ENCODE data around the gene HSF5.
A peak's percentile ranks its signal among the peaks of the same experiment; 100 is the strongest.

HSF5 gene

GRCh38 chr17:58480090-58480489 is 8.1 kb downstream of the HSF5 start:
- no peak for FAIRE-seq

DNA sequence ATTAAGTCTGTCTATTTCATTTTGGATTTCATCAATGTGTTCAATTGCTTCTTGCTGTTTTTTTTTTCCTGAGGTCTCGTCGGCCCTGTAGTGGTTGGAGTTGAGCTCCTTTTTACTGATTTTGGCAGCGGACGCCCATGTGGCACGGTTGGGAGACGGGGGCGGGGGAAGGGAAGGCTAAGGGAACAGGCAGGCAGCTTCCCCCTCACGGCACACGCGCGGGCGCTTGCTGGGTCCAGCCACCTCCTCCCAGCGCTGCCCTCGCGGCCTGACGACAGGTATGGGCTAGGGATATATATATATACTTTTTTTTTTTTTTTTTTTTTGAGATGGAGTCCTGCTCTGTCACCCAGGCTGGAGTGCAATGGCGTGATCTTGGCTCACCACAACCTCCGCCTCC is 11.4 kb downstream of the HSF5 start:
- FAIRE-seq: no peak

DNA sequence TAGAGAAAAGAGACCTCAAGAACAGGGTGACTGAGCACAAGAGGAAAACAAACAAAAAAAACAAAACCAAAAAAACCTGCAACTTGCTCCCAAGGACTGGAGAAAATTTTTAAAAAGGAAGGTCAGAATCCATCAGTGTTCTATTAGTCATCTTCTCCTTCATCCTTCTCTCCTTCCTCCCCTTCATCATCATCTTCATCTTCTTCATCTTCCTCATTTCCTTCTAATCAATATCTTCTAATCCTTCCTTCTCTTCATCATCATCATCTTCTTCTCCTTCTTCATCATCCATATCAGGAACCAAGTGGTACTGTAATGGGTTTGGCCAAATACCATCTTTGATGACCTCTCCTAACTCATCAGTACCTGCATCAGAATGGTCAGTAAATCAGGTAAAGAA is 12.2 kb downstream of the HSF5 start:
- no peak for FAIRE-seq

DNA sequence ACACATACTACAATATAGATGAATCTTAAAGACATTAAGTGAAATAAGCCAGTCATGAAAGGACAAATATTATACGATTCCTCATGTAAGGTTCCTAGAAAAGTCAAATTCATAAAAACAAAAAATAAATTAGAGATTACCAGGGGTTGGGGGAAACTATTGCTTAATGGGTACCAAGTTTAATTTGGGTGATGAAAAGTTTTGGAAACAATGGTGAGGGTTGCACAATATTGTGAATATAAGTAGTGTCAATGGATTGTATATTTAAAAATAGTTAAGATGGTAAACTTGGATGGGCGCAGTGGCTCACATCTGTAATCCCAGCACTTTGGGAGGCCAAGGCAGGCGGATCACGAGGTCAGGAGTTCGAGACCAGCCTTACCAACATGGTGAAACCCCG is 17.9 kb downstream of the HSF5 start:
- FAIRE-seq: no peak

- no peak for FAIRE-seq
Observed at GRCh38 chr17:58468944-58469343, 19.3 kb downstream of the HSF5 start.

- no peak for FAIRE-seq
Observed at GRCh38 chr17:58455491-58455890, 32.7 kb downstream of the HSF5 start.

DNA sequence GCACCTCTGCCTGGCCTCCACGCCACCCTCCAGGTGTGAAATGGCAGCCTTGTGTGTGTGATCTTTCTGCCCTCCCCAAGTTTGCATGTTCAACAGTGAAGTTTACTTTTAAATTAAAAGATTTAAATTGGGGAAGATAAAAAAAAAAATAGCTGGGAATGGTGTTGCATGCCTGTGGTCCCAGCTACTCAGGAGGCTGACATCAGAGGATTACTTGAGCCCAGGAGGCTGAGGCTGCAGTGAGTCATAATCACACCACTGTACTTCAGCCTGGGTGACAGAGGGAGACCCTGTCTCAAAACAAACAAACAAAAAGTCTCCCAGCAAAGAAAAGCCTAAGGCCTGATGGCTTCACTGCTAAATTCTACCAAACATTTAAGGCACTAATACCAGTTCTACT is 35.5 kb downstream of the HSF5 start:
- no peak for FAIRE-seq

- FAIRE-seq: no peak
Observed at GRCh38 chr17:58447039-58447975, 40.9 kb downstream of the HSF5 start.

DNA sequence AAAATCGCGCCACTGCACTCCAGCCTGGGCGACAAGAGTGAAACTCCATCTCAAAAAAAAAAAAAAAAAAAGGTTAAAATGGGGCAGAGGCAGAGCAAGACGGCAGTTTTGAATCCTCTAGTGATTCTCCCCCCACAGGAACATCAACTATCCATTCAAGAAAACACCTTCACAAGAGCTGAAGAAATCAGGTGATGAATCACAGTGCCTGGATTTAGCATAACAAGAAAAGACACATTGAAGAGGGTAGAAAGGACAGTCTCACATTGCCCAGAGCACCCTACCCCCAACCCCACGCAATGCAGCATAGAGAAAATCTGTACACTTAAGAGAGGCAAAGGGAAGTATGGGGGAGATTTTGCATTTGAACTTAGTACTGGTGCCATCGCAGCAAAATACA is 42.1 kb downstream of the HSF5 start:
- FAIRE-seq: no peak

- FAIRE-seq: no peak
Observed at GRCh38 chr17:58436805-58437239, 51.4 kb downstream of the HSF5 start.

DNA sequence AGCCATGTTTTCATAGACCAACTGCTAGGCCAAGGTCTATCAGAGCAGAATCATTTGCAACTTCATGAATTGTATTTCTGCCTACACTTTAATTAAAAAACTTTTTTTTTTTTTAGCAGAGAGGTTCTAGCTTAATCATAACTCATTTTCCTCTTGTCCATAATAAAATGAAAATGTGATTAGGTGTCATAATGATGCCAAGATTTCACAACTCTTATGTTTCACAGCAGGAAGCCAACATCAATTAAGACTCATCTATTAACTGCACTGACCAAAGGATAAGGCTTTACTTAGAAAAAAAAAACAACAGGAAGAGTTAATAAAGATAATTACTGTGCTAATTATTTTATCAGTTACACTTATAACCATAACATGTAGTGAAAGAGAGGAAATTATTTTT is 52.0 kb downstream of the HSF5 start:
- FAIRE-seq: no peak

GRCh38 chr17:58432806-58433573 is 55.2 kb downstream of the HSF5 start:
- FAIRE-seq: no peak

DNA sequence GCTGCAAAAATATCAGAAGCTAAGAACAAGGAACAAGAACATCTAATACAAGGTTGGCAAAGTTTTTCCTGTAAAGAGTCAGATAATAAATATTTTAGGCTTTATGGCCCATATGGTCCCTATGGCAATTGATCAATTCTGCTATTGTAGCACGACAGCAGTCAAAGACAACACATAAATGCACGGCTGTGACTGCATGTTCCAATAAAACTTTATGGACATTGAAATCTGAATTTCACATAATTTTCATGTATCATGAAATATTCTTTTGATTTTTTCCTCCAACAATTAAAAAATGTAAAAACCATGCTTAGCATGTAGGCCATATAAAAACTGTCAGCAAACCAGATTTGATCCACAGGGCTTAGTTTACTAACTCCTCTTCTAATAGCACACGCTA is 60.4 kb downstream of the HSF5 start:
- FAIRE-seq: no peak

GRCh38 chr17:58421711-58422110 is 66.5 kb downstream of the HSF5 start:
- FAIRE-seq: no peak

DNA sequence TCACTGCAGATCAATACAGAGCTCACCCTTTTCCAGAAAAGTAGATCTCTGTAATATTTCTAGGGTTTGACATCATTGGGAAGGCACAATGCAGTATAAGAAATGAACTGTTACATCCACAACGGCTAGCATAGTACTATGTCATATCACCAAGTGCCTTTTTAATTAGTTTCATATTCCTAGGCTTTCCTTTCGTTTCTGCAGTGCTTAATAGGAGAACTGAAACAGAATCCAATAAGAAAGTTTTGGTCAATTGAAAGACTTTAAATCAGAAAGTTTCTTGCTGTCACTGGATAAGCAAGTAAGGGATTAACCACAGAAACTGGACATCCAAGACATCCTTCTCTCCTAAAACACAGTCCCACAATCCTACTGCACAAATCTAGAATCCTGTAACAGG is 67.4 kb downstream of the HSF5 start:
- no peak for FAIRE-seq

DNA sequence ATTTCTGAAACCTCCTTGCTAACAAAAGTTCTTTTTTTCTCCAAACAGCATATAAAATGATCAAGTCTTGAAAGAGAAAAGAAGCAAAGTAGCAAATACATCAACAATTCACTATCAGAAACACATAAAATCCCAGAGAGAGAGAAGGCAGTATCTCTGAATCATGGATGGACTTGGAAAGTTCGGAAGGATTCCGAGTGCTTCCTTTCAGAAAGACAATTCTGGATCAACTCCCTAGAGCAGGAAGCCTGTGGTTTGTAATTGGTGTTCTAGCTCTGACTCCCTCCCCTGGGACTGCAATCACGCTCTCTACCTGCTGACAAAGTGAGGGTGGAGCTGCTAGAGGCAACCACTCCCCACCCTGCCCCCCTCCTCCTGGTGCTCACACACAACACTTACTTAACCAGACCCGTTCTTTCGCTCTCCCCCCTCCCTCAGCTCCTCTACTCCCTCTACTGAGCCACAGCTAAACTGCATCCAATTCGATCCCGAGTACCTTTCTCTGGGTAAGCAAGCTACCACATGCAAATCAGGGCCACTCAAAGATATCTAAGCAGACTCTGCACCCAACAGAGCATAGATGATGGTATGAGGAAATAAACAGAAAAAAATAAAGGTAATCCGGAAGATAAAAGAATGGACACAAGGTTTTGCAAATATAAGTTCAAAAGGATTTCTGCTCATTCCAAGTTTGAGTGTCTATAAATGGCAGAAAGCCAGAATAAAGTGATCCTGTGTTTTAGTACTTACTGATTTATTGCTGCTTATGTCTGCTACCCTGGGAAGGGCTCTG is 70.7 kb downstream of the HSF5 start, which contains the start of gene RNF43:
TSS of gene RNF43 (minus strand) at position 235 of the 793 bp plus-strand sequence. CDS start 1,957 bp downstream, outside the sequence.
- FAIRE-seq: peak; percentile 82

DNA sequence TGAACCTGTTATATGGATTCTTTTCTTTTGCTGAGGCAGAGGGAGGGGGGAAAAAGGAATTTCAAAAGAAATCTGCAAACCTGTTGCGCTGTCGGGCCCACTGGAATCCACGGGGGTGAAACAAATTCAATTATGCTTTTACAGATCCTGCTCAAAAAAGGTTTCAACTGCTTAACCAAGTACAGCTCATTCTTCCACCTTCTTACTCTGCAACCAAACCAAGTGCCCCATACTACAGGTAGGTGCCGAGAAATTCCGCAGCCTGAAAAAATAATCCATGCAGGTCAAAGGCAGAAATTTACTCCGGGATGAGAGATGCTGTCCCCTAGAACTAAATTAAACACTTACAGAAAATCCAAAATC is 71.3 kb downstream of the HSF5 start:
- FAIRE-seq: no peak

DNA sequence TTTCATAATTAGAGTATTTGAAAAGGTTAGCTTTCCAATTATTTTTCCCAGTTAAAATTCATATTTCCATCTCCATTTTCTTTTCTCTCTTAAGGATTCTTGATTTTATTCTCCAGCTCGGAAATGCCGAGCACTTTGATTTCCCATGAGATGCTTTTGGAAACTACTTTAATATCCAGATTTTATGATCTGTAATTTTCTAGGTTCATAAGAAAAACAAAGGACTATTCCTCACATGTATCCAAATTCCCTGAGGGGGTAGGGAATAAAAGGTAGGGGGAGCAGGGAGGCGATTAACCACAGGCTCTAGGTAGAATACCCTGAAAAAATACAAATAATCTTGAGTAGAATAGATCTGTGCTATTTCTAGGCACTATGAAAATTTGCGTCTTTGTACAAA is 71.8 kb downstream of the HSF5 start:
- FAIRE-seq: no peak

- no peak for FAIRE-seq
Observed at GRCh38 chr17:58415371-58416055, 72.7 kb downstream of the HSF5 start.

GRCh38 chr17:58414596-58414997 is 73.6 kb downstream of the HSF5 start:
- no peak for FAIRE-seq

GRCh38 chr17:58413684-58414083 is 74.5 kb downstream of the HSF5 start:
- FAIRE-seq: no peak

GRCh38 chr17:58412961-58413586 is 75.1 kb downstream of the HSF5 start:
- no peak for FAIRE-seq

All from G401.6 (cell line).